Large intestine (tissue), 3 donors: ENCODE results near the gene LRRN3. TPM values are rescaled to one million over a fixed set of nuclear protein-coding genes. Genes with fewer than 3 reads are reported as not detected.

Source experiments
- DNase-seq, 2 donors: peaks; one replicate each; pipeline versions ENCODE4 v3.0.0 to v3.0.0-alpha.2; 2013
- H3K27ac ChIP-seq: one replicate; pipeline ENCODE4 v1.5.1; 2013; ENCODE audit warnings: low read length
- H3K27me3 ChIP-seq: 2 replicates; pipeline ENCODE4 v1.6.1; 2013; ENCODE audit warnings: low read length; ENCODE audit not compliant: control insufficient read depth, insufficient read depth
- H3K36me3 ChIP-seq: 2 replicates; pipeline ENCODE4 v1.6.1; 2013; ENCODE audit warnings: low read length; ENCODE audit not compliant: control insufficient read depth, insufficient read depth
- H3K4me1 ChIP-seq: one replicate; pipeline ENCODE4 v1.6.1; 2013; ENCODE audit warnings: low read length; ENCODE audit not compliant: control insufficient read depth, insufficient read depth
- H3K4me3 ChIP-seq: one replicate; pipeline ENCODE4 v1.5.1; 2013; ENCODE audit warnings: low read length
- H3K9me3 ChIP-seq: one replicate; pipeline ENCODE4 v1.6.1; 2013; ENCODE audit warnings: mild to moderate bottlenecking, low read depth, low read length, moderate library complexity; ENCODE audit not compliant: control insufficient read depth
- WGBS: methylation state at CpG from one replicate; pipeline ENCODE4 v1.1.5; 2013; ENCODE audit warnings: low lambda C conversion rate; ENCODE audit not compliant: insufficient coverage; 5-methylcytosine and 5-hydroxymethylcytosine counted together
- polyA plus RNA-seq: library from polyadenylated mRNA; unstranded; fragments of 120-200 nt; gene quantifications from one replicate; pipeline ENCODE4 v1.2.1, GENCODE V29; 2013

LRRN3 gene
- polyA plus RNA-seq, 1 donor = 7.1 TPM

GRCh38 chr7:111132833-111133232 lies 41.9 kb downstream of the LRRN3 start:
- Histone ChIP-seq H3K36me3 (no peaks in the 10 kb centered on the region), H3K4me3 (no peak overlapping the region), H3K27me3 (no peaks in the 10 kb centered on the region), H3K27ac (no peak overlapping the region), H3K9me3 (no peaks in the 10 kb centered on the region), H3K4me1 (no peaks in the 10 kb centered on the region)
- WGBS = no CpG with 5 or more reads among the region's 1 CpG
- DNase-seq = no peak

GRCh38 chr7:111137296-111138192 lies 46.6 kb downstream of the LRRN3 start:
- H3K9me3 ChIP-seq = no peaks in the 10 kb centered on the region
- H3K27ac ChIP-seq = no peak overlapping the region
- H3K4me3 ChIP-seq = no peak overlapping the region
- H3K36me3 ChIP-seq = no peaks in the 10 kb centered on the region
- WGBS = 71% methylated on average over 1 of the region's 4 CpGs
- no peaks in the 10 kb centered on the region for H3K4me1 ChIP-seq
- H3K27me3 ChIP-seq = no peaks in the 10 kb centered on the region
- DNase-seq = no peak

- no peak overlapping the region for H3K4me3 ChIP-seq
- no peaks in the 10 kb centered on the region for H3K36me3 ChIP-seq
- no peaks in the 10 kb centered on the region for H3K4me1 ChIP-seq
- peak in 1 of 2 donors; percentile 8 for DNase-seq
- H3K9me3 ChIP-seq = no peaks in the 10 kb centered on the region
- no peak overlapping the region for H3K27ac ChIP-seq
- 100% methylated on average over 1 of the region's 2 CpGs for WGBS
- H3K27me3 ChIP-seq = no peaks in the 10 kb centered on the region
Measured at GRCh38 chr7:111138193-111138569, 47.3 kb downstream of the LRRN3 start.

- Histone ChIP-seq H3K27ac (no peak overlapping the region), H3K4me1 (no peaks in the 10 kb centered on the region), H3K9me3 (no peaks in the 10 kb centered on the region), H3K27me3 (no peaks in the 10 kb centered on the region), H3K36me3 (no peaks in the 10 kb centered on the region), H3K4me3 (no peak overlapping the region)
- no peak for DNase-seq
Measured at GRCh38 chr7:111138586-111138985, 47.7 kb downstream of the LRRN3 start.

GRCh38 chr7:111140091-111140865 lies 49.4 kb downstream of the LRRN3 start:
- WGBS = 100% methylated on average over 1 of the region's 2 CpGs
- Histone ChIP-seq H3K4me1 (no peaks in the 10 kb centered on the region), H3K36me3 (no peaks in the 10 kb centered on the region), H3K9me3 (no peaks in the 10 kb centered on the region), H3K4me3 (no peak overlapping the region), H3K27me3 (no peaks in the 10 kb centered on the region), H3K27ac (no peak overlapping the region)
- no peak for DNase-seq

- H3K27ac ChIP-seq = no peak overlapping the region
- no peaks in the 10 kb centered on the region for H3K27me3 ChIP-seq
- no peak overlapping the region for H3K4me3 ChIP-seq
- no CpG with 5 or more reads among the region's 2 CpGs for WGBS
- H3K4me1 ChIP-seq = no peaks in the 10 kb centered on the region
- no peaks in the 10 kb centered on the region for H3K36me3 ChIP-seq
- DNase-seq = no peak
- H3K9me3 ChIP-seq = no peaks in the 10 kb centered on the region
Measured at GRCh38 chr7:111145472-111145871, 54.5 kb downstream of the LRRN3 start.

GRCh38 chr7:111146136-111146535 lies 55.2 kb downstream of the LRRN3 start:
- no peaks in the 10 kb centered on the region for H3K4me1 ChIP-seq
- no peak overlapping the region for H3K27ac ChIP-seq
- H3K4me3 ChIP-seq = no peak overlapping the region
- H3K9me3 ChIP-seq = no peaks in the 10 kb centered on the region
- DNase-seq = no peak
- no peaks in the 10 kb centered on the region for H3K27me3 ChIP-seq
- no peaks in the 10 kb centered on the region for H3K36me3 ChIP-seq

GRCh38 chr7:111147708-111148533 lies 57.0 kb downstream of the LRRN3 start:
- Histone ChIP-seq H3K27me3 (no peaks in the 10 kb centered on the region), H3K4me3 (no peak overlapping the region), H3K36me3 (no peaks in the 10 kb centered on the region), H3K4me1 (no peaks in the 10 kb centered on the region), H3K9me3 (no peaks in the 10 kb centered on the region), H3K27ac (no peak overlapping the region)
- DNase-seq = no peak
- 96% methylated on average over 3 of the region's 6 CpGs for WGBS

- no peak for DNase-seq
- Histone ChIP-seq H3K9me3 (no peaks in the 10 kb centered on the region), H3K27me3 (no peaks in the 10 kb centered on the region), H3K4me3 (no peak overlapping the region), H3K36me3 (no peaks in the 10 kb centered on the region), H3K4me1 (no peaks in the 10 kb centered on the region), H3K27ac (no peak overlapping the region)
- 88% methylated on average over 1 of the region's 1 CpG for WGBS
Measured at GRCh38 chr7:111150709-111151108, 59.8 kb downstream of the LRRN3 start.

- no peaks in the 10 kb centered on the region for H3K27me3 ChIP-seq
- H3K36me3 ChIP-seq = no peaks in the 10 kb centered on the region
- H3K4me1 ChIP-seq = no peaks in the 10 kb centered on the region
- DNase-seq = no peak
- H3K9me3 ChIP-seq = peaks cover 2% of the 10 kb centered on the region
- H3K4me3 ChIP-seq = no peak overlapping the region
- no peak overlapping the region for H3K27ac ChIP-seq
Measured at GRCh38 chr7:111159426-111159825, 68.5 kb downstream of the LRRN3 start.
